ENCODE measurements around the gene ZNF432. TPM values are rescaled to one million over a fixed set of nuclear protein-coding genes. Genes with fewer than 3 reads are reported as not detected.

Gene ZNF432
- total and polyA plus RNA-seq, 2 of the 13 experiments (the other 11 are each of a cell fraction or from before 2014, with no cell fraction given): 4.1 to 8.7 TPM

GRCh38 chr19:51986309-51987291, 62.0 kb downstream of the ZNF432 start, which contains the start of gene ZNF350 (continued):
- TF ChIP-seq EEA1 (CRISPR knock-in tag; IDR thresholded peaks at IDR 0.05; ENCODE audit: borderline replicate concordance) (no peak), EP300 (IDR thresholded peaks at IDR 0.05; ENCODE audit: low read depth in 2 of 2, low read length in 2 of 2) (0 out of 4 replicates have a peak, but pooled peaks of 1 of the 2 experiments have one; percentile 46), EP300 (CRISPR knock-in tag; IDR thresholded peaks at IDR 0.05; ENCODE audit: borderline replicate concordance) (peak; percentile 20; the same call in 1 of the 2 replicates), ZNF660 (CRISPR knock-in tag; IDR thresholded peaks at IDR 0.05; ENCODE audit: borderline replicate concordance, low read depth) (no peak), ZBTB38 (CRISPR knock-in tag; IDR thresholded peaks at IDR 0.05) (no peak), ZNF253 (CRISPR knock-in tag; IDR thresholded peaks at IDR 0.05; ENCODE audit: borderline replicate concordance) (no peak), PRPF4 (IDR thresholded peaks at IDR 0.05; ENCODE audit: low read depth, low read length, poor library complexity, severe bottlenecking) (no peak), SAFB2 (CRISPR knock-in tag; IDR thresholded peaks at IDR 0.05; ENCODE audit: borderline replicate concordance, low read depth) (no peak), ZMYM4 (CRISPR knock-in tag; IDR thresholded peaks at IDR 0.05) (peak; percentile 94), RARA (CRISPR knock-in tag; IDR thresholded peaks at IDR 0.05) (no peak; the same call in 1 of the 2 replicates), HNF1B (CRISPR knock-in tag; IDR thresholded peaks at IDR 0.05) (peak; percentile 86), ZFY (CRISPR knock-in tag; IDR thresholded peaks at IDR 0.05) (peak; percentile 87), TSC22D2 (CRISPR knock-in tag; IDR thresholded peaks at IDR 0.05; ENCODE audit: borderline replicate concordance) (peak; percentile 88; the same call in 1 of the 2 replicates), ATRX (CRISPR knock-in tag; IDR thresholded peaks at IDR 0.05; ENCODE audit: borderline replicate concordance) (no peak), CSRNP2 (CRISPR knock-in tag; conservative IDR thresholded peaks at IDR 0.05; ENCODE audit: low read depth) (no peak), XBP1 (CRISPR knock-in tag; IDR thresholded peaks at IDR 0.05) (no peak)
- TF ChIP-seq, protein P1, sequence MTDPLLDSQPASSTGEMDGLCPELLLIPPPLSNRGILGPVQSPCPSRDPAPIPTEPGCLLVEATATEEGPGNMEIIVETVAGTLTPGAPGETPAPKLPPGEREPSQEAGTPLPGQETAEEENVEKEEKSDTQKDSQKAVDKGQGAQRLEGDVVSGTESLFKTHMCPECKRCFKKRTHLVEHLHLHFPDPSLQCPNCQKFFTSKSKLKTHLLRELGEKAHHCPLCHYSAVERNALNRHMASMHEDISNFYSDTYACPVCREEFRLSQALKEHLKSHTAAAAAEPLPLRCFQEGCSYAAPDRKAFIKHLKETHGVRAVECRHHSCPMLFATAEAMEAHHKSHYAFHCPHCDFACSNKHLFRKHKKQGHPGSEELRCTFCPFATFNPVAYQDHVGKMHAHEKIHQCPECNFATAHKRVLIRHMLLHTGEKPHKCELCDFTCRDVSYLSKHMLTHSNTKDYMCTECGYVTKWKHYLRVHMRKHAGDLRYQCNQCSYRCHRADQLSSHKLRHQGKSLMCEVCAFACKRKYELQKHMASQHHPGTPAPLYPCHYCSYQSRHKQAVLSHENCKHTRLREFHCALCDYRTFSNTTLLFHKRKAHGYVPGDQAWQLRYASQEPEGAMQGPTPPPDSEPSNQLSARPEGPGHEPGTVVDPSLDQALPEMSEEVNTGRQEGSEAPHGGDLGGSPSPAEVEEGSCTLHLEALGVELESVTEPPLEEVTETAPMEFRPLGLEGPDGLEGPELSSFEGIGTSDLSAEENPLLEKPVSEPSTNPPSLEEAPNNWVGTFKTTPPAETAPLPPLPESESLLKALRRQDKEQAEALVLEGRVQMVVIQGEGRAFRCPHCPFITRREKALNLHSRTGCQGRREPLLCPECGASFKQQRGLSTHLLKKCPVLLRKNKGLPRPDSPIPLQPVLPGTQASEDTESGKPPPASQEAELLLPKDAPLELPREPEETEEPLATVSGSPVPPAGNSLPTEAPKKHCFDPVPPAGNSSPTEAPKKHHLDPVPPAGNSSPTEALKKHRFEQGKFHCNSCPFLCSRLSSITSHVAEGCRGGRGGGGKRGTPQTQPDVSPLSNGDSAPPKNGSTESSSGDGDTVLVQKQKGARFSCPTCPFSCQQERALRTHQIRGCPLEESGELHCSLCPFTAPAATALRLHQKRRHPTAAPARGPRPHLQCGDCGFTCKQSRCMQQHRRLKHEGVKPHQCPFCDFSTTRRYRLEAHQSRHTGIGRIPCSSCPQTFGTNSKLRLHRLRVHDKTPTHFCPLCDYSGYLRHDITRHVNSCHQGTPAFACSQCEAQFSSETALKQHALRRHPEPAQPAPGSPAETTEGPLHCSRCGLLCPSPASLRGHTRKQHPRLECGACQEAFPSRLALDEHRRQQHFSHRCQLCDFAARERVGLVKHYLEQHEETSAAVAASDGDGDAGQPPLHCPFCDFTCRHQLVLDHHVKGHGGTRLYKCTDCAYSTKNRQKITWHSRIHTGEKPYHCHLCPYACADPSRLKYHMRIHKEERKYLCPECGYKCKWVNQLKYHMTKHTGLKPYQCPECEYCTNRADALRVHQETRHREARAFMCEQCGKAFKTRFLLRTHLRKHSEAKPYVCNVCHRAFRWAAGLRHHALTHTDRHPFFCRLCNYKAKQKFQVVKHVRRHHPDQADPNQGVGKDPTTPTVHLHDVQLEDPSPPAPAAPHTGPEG (CRISPR knock-in tag; IDR thresholded peaks at IDR 0.05): peak; percentile 70
- TF ChIP-seq, protein P2, sequence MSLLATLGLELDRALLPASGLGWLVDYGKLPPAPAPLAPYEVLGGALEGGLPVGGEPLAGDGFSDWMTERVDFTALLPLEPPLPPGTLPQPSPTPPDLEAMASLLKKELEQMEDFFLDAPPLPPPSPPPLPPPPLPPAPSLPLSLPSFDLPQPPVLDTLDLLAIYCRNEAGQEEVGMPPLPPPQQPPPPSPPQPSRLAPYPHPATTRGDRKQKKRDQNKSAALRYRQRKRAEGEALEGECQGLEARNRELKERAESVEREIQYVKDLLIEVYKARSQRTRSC (CRISPR knock-in tag; IDR thresholded peaks at IDR 0.05; ENCODE audit: low read depth): no peak
